GM10266 (cell line): Measurements from ENCODE around the gene ADD1.

Experiments used
- DNase-seq: peaks from one replicate; pipeline ENCODE4 v3.0.0; 2012; ENCODE audit errors: extremely low spot score
- CTCF ChIP-seq: IDR thresholded peaks from 2 replicates; pipeline ENCODE4 v1.5.1; 2012; ENCODE audit warnings: mild to moderate bottlenecking, low read depth; ENCODE audit not compliant: control insufficient read depth, insufficient read depth; ENCODE audit errors: missing control alignments

Gene ADD1

GRCh38 chr4:2939383-2940243 is 96.0 kb downstream of the ADD1 start:
- no peak for DNase-seq
- no peak for TF ChIP-seq CTCF

GRCh38 chr4:2940267-2941137 is 96.9 kb downstream of the ADD1 start:
- TF ChIP-seq CTCF: no peak
- no peak for DNase-seq

- no peak for TF ChIP-seq CTCF
- no peak for DNase-seq
Observed at GRCh38 chr4:2941138-2942036, 97.7 kb downstream of the ADD1 start.

GRCh38 chr4:2942037-2942531 is 98.4 kb downstream of the ADD1 start:
- no peak for DNase-seq
- no peak for TF ChIP-seq CTCF

- no peak for TF ChIP-seq CTCF
- no peak for DNase-seq
Observed at GRCh38 chr4:2942532-2943363, 99.1 kb downstream of the ADD1 start.
